Fibroblast of upper back skin (primary cell): ENCODE results near the gene GOLGA8M.
"Not testable (repeated sequence)": the region's sequence is repeated elsewhere in the genome, so short reads cannot be mapped to it uniquely, and the experiment has no call there.

ENCODE experiments used
- DNase-seq: peaks from one replicate; pipeline ENCODE4 v3.0.0-alpha.2; 2013

Gene GOLGA8M

GRCh38 chr15:28655329-28656017 is 56.7 kb downstream of the GOLGA8M start:
- DNase-seq = not testable (repeated sequence)

GRCh38 chr15:28654194-28654593 is 58.0 kb downstream of the GOLGA8M start:
- not testable (repeated sequence) for DNase-seq

- DNase-seq = not testable (repeated sequence)
Measured at GRCh38 chr15:28652538-28652937, 59.7 kb downstream of the GOLGA8M start.
